HG02571 (cell line): ENCODE results near the gene SEPTIN8.

Experiments used
- ATAC-seq: cut with Tn5 transposase; IDR thresholded peaks from one replicate; pipeline ENCODE4 v1.9.1; 2021; ENCODE audit warnings: mild to moderate bottlenecking, moderate library complexity; ENCODE audit not compliant: unreplicated experiment

The SEPTIN8 gene

GRCh38 chr5:132751971-132752580, 25.0 kb downstream of the SEPTIN8 start:
- ATAC-seq, result no peak

DNA sequence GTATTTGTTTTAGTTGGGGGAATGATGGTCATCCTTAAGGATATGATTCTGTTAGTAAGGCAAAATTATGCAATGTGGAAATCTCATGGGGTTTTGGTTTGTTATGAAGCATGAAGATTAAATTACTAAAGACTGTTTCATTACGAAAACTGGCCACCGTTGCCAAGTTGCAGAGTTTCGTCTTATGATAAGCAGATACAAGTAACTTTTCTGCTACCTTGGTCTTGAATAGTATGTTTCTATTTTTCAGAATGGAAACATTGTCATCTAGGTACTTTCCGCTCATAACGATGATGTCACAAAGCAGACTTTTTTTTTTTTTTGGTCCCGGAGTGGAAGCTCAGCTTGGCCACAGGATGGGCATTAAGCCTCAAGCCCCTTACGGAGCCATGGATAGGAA, 25.6 kb downstream of the SEPTIN8 start:
- peak; percentile 32 for ATAC-seq

DNA sequence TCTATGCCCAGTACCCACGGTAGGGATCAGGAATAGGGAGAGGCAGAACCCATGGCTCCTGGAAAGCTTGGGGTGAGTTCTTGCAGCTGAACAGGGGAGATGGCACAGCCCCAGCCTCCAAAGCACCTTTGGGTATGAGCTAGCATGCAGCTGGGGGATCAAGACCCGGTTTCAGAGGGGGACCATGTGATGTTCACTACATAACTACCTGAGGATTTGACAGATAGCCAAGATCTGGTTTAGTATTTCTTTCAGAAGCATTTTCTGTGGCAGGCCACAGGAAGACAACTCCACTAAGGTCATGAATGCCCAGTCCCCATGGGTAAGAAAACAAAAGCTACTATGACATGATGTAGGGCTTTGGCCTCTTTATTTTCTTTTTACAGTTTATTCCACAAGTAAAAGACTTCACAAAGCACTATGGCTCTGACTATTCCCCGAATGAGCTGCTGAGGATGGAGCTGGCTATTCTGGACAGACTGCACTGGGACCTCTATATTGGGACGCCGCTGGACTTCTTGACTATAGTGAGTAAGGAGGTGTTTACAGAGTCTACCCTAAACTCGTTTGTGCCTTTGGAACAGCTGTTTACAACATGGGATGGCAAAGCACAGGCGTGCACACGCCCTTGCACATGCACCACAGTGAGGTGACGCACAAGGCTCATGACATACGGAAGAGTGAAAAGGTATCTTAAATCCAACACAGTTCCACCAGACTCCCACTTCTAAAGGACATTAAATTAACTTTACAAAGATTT, 26.4 kb downstream of the SEPTIN8 start:
- peak; percentile 30 for ATAC-seq

DNA sequence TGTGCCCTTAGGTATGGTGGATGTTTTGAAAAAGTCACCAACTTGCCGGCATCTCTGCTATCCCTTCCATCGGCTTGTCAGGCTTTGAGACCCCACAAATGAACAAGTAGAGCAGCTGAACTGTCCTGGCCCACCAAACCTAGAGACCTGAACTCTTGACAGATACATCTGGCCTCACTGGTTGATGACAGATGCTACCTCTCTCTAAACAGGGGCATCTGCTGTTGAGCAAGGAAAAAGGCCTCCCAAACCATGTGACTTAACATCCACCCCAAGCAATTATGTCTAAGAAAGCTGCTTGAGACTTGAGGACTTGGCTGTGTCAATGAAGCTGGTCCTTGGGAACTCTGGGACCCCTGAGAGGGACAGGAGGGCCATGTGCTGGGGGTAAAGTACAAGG, 27.5 kb downstream of the SEPTIN8 start:
- no peak for ATAC-seq

- ATAC-seq, result no peak
These were observed 28.5 kb downstream of the SEPTIN8 start for GRCh38 chr5:132748522-132749000.

GRCh38 chr5:132747616-132748440, 29.2 kb downstream of the SEPTIN8 start:
- ATAC-seq, result peak; percentile 25

- ATAC-seq, result peak; percentile 50
These were observed 30.0 kb downstream of the SEPTIN8 start, which contains the start of gene CCNI2 for GRCh38 chr5:132746954-132747615. Gene CCNI2, plus strand, starts transcription at chr5:132747426. Its CDS starts 70 bp downstream, at chr5:132747496.

DNA sequence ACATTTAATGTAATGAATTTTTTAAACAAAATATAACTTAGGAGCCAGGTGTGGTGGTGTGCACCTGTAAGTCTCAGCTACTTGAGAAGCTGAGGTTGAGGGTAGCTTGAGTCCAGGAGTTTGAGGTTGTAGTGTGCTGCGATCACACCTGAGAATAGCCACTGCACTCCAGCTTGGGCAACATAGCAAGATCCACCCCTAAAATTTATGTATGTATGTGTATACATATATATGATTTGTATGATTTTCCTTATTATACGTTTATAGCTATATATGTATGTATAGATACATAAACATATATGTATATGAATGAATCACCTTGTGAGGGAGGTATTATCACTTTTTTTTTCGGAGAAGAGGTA, 30.5 kb downstream of the SEPTIN8 start:
- ATAC-seq, result no peak

GRCh38 chr5:132744659-132745058, 32.4 kb downstream of the SEPTIN8 start:
- no peak for ATAC-seq

GRCh38 chr5:132742626-132743025, 34.4 kb downstream of the SEPTIN8 start:
- no peak for ATAC-seq

- no peak for ATAC-seq
These were observed 34.9 kb downstream of the SEPTIN8 start for GRCh38 chr5:132742158-132742557.

- ATAC-seq, result no peak
These were observed 37.8 kb downstream of the SEPTIN8 start for GRCh38 chr5:132739232-132739631.

GRCh38 chr5:132737982-132738681, 38.9 kb downstream of the SEPTIN8 start:
- ATAC-seq, result no peak

GRCh38 chr5:132736853-132737833, 39.9 kb downstream of the SEPTIN8 start, which contains the start of gene KIF3A:
Gene KIF3A, minus strand, starts transcription at chr5:132737546. Its CDS starts 127 bp downstream, at chr5:132737419.
- ATAC-seq, result peak; percentile 76

- no peak for ATAC-seq
These were observed 42.4 kb downstream of the SEPTIN8 start for GRCh38 chr5:132734687-132735086.

DNA sequence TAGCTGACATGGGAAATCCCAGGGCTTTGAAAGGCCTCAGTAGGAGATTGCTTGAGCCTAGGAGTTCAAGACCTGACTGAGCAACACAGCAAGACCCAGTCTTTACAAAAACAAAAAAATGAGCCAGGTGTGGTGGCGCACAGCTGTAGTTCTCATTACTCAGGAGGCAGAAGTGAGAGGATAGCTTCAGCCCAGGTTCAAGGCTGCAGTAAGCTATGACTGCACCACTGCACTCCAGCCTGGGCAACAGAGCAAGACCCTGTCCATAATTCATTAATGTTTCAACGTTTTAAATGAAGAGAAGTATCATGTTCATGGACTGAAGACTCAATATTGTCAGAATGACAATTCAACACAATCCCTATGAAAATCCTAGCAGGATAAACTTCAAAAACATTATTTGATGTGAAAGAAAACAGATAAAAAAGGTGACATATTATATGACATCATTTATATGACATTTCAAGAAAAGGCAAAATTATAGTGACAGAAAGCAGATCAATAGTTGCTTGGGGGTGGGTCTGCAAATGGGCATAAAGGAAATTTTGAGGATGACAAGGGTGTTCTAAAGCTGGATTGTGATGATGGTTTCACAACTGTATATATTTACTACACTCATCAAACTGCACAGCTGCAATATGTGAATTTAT, 43.4 kb downstream of the SEPTIN8 start:
- ATAC-seq, result no peak

GRCh38 chr5:132729896-132730295, 47.1 kb downstream of the SEPTIN8 start:
- no peak for ATAC-seq

- ATAC-seq, result no peak
These were observed 51.3 kb downstream of the SEPTIN8 start for GRCh38 chr5:132725745-132726144.
